GM12875 (cell line): ENCODE measurements around the gene STXBP1.

Experiments
- H3K4me3 ChIP-seq: one replicate; pipeline ENCODE4 v1.5.1; 2011; ENCODE audit warnings: low read depth, low read length, control low read depth
- TF ChIP-seq, protein P1 (sequence below): IDR thresholded peaks from 2 replicates; pipeline ENCODE4 v1.5.1; 2011; ENCODE audit warnings: low read depth, mild to moderate bottlenecking, control low read depth, inconsistent platforms, low read length, moderate library complexity, borderline replicate concordance; ENCODE audit not compliant: insufficient read depth

STXBP1 gene

DNA sequence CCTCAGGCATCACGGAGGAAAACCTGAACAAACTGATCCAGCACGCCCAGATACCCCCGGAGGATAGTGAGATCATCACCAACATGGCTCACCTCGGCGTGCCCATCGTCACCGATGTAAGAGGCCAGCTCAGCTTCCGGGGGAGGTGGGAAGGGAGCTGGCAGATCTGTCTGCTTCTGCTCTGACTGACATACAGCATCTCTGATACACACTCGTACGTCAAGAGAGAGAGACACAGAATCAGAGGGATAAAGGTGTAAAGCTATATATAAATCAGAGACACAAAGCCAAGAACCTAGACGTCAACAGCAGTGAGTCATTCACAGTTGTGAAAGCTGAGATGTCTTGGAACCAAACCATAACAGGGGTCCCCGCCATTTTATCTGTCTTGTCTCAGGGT lies 64.6 kb downstream of the STXBP1 start:
- TF ChIP-seq, protein P1, sequence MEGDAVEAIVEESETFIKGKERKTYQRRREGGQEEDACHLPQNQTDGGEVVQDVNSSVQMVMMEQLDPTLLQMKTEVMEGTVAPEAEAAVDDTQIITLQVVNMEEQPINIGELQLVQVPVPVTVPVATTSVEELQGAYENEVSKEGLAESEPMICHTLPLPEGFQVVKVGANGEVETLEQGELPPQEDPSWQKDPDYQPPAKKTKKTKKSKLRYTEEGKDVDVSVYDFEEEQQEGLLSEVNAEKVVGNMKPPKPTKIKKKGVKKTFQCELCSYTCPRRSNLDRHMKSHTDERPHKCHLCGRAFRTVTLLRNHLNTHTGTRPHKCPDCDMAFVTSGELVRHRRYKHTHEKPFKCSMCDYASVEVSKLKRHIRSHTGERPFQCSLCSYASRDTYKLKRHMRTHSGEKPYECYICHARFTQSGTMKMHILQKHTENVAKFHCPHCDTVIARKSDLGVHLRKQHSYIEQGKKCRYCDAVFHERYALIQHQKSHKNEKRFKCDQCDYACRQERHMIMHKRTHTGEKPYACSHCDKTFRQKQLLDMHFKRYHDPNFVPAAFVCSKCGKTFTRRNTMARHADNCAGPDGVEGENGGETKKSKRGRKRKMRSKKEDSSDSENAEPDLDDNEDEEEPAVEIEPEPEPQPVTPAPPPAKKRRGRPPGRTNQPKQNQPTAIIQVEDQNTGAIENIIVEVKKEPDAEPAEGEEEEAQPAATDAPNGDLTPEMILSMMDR: no peak
- no peak overlapping the region for H3K4me3 ChIP-seq

DNA sequence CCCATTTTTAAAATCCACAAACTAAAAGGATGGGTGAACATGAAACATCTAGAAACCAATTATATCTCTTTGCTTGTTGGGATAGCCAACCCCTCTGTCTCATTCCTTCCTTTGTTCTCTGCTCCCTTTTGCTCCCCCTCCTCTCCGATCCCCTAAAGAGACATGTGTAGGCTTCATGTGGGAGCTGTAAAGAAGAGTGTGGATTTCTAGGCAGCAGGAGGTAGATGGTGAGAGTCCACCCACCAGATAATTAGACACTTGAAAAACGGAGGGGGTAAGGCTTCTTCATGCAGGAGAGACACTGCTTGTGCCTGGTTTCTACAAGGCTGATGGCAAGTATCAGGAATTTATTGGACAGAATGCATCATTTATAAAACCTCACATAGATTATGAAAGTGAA lies 67.4 kb downstream of the STXBP1 start:
- no peak overlapping the region for H3K4me3 ChIP-seq
- TF ChIP-seq, protein P1: no peak

DNA sequence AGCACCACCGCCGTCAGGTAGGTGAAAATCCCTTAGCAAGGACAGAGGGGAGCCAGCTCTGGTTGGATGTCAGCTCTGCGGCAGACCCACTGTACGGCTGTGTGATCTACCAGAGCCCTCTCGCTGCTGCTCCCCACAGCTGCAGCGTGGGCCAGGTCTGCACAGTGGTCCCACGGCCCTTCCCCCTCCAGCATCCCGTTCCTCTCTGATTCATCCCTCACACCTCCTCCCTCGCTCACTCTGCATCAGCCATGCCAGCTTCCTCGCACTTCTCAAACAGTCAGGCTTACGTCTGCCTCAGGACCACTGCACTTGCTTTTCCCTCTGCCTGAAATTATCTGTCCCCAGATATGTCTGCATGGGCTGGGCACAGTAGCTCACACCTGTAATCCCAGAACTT lies 68.1 kb downstream of the STXBP1 start:
- H3K4me3 ChIP-seq: no peak overlapping the region
- TF ChIP-seq, protein P1: no peak

DNA sequence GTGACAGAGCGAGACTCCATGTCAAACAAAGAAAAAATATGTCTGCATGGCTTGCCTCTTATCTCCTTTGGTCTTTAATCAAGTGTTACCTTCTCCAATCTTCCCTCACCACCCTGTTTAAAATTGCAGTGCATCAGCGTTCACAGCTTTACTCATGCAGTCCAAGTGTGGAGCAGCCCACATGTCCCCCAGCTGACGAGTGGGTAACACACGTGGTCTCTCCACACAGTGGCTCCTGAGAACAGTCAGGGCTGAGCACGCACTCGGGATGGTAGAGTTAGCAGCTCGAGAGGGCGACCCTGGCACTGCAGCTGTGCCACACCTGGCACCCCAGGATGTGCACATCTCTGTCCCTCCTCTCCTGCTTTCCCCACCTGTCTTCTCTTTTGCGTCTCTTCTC lies 68.8 kb downstream of the STXBP1 start:
- TF ChIP-seq, protein P1: no peak
- H3K4me3 ChIP-seq: no peak overlapping the region

DNA sequence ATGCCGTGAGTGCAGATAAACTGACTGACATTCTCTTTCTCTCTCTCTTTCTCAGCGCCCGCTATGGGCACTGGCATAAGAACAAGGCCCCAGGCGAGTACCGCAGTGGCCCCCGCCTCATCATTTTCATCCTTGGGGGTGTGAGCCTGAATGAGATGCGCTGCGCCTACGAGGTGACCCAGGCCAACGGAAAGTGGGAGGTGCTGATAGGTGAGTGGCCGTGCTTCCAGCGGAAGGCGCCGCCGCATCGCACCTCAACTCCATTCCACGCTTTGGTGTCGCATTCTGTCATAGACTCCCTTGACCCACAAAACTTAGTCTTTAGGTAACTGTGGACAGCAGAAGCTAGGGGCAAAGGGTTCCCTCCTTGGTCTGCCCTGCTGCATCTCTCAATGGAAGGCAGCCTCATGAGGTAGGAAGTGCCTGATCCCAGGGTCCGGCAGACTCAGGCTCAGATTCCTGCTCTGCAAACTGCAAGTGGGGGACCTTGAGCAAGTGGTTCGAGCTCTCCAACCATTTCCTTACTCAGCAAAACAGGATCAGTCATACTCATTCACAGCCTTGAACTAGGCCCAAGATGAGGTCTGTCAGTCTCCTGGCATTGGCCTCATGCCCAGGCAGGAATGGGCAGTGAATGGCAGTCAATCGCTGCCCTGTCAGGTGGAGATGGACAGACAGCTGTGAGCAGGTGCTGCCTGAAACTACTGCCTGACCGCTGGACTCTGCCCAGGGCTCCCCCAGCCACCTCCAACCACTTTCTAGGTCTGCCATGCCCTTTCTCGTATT lies 70.5 kb downstream of the STXBP1 start:
- H3K4me3 ChIP-seq: no peak overlapping the region
- TF ChIP-seq, protein P1: no peak

DNA sequence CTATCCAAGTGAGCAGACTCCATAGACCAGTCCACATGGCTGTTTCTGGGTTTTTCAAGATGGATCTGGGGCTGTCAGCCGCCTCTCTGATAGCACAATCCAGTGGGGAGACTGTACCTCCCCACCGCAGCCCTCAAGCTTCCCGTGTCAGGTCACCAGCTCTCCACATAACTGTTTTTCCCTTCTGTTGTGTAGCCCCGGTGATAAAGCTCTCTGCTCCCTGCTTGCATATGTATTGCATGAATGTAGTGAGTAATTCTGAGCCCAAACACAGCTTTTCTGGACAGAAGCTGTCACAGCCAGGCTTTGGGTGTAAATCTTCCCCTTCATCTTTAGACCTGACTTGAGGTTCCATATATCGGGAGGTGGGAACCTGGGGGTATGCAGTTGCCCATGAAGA lies 71.6 kb downstream of the STXBP1 start:
- TF ChIP-seq, protein P1: no peak
- no peak overlapping the region for H3K4me3 ChIP-seq

DNA sequence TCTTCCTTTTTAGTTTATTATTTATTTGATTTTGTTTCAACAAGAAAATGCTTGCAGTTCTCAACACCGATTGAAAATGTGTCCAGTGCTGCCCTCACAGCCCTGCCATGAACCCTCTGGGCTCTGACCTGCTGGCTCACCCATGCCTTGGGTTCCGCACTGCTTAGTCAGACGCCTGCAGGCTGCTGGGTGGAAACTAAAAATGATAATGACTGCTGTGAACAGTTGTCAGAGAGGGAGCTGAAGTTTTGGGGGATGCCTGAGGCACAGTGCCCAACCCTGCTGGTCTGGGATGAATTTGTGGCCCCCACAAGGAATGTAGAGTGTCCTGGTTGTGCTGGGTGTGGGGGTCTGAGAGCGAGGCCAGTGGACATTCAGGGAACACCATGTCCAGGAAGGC lies 72.5 kb downstream of the STXBP1 start:
- no peak overlapping the region for H3K4me3 ChIP-seq
- TF ChIP-seq, protein P1: no peak
